HepG2 (cell line): ENCODE data around the gene GIPC2.

Experiments
- ZFP36L2 ChIP-seq: sonication (generic); formaldehyde crosslinking; IDR thresholded peaks from 2 replicates; pipeline ENCODE4 v1.4.0; 2020; ENCODE audit warnings: missing genetic modification reagents
- ZNF274 ChIP-seq: sonication (generic); formaldehyde crosslinking; IDR thresholded peaks from 2 replicates; pipeline ENCODE4 v1.5.1; 2020; ENCODE audit warnings: mild to moderate bottlenecking, missing genetic modification reagents

DNA sequence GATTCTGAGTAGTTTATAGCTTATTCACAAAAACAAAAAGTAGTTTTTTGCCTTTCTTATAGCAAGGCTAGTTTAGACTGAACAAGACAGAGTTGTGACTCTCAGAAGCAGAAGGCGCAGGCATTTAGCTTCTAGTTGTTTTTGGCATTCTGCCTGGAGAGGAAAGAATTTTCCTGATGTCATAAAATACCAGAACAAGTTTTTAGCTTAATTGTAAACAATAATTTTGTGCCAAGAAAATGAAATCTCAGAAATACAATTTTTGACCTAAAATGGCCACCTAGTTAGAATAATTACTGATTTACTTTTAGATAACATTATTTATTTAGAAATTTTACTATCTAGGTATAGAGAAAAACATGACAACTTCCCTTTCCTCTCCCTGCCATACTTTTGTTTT is 40.0 kb upstream of the GIPC2 start:
- no peak for TF ChIP-seq ZNF274
- no peak for TF ChIP-seq ZFP36L2 (CRISPR knock-in tag)
